Effector memory CD4-positive, alpha-beta T cell (primary cell): Measurements from ENCODE around the gene TSPYL1.

Experiments used
- DNase-seq, 3 donors: peaks; one replicate each; pipeline ENCODE4 v3.0.0-alpha.2; 2020
- H3K27ac ChIP-seq: 2 replicates; pipeline ENCODE4 v1.7.0; 2013; ENCODE audit warnings: mild to moderate bottlenecking, low read length, moderate library complexity; ENCODE audit not compliant: insufficient read depth, poor library complexity, severe bottlenecking
- H3K27me3 ChIP-seq: replicated peaks from 2 replicates; pipeline ENCODE4 v1.7.0; 2013; ENCODE audit warnings: mild to moderate bottlenecking, low read length; ENCODE audit not compliant: insufficient read depth, control insufficient read depth, poor library complexity, severe bottlenecking
- H3K36me3 ChIP-seq: 2 replicates; pipeline ENCODE4 v1.7.0; 2013; ENCODE audit warnings: mild to moderate bottlenecking, low read length, moderate library complexity; ENCODE audit not compliant: control insufficient read depth, insufficient read depth
- H3K4me1 ChIP-seq: 2 replicates; pipeline ENCODE4 v1.7.0; 2013; ENCODE audit warnings: low read length, mild to moderate bottlenecking; ENCODE audit not compliant: control insufficient read depth, insufficient read depth, poor library complexity, severe bottlenecking
- H3K4me3 ChIP-seq: 2 replicates; pipeline ENCODE4 v1.7.0; 2013; ENCODE audit warnings: low read length, low read depth, mild to moderate bottlenecking; ENCODE audit not compliant: insufficient read depth, poor library complexity, severe bottlenecking
- H3K9me3 ChIP-seq: 2 replicates; pipeline ENCODE4 v1.7.0; 2013; ENCODE audit warnings: mild to moderate bottlenecking, low read length, moderate library complexity; ENCODE audit not compliant: control insufficient read depth

Gene TSPYL1

DNA sequence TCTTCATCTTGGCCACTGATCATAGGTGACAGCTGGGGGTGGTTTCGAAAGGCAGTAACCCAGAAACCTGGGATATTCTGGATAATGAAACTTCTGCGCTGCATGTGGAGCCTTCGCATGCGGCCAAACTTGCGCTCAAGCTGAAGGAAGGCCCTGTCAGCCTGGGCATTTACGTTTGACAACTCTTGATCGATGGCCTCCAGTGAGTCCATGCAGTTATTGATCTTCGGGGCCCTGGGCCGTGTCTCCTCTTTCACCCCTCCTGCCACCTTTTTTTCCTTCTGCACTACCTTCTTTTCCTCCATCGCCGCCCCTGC, 26.6 kb downstream of the TSPYL1 start:
- DNase-seq = no peak
- no peaks in the 10 kb centered on the region for H3K9me3 ChIP-seq
- peak overlapping the region; percentile 98 for H3K27ac ChIP-seq
- peaks cover 9% of the 10 kb centered on the region for H3K4me1 ChIP-seq
- peak overlapping the region; percentile 97 for H3K4me3 ChIP-seq
- no peaks in the 10 kb centered on the region for H3K27me3 ChIP-seq
- no peaks in the 10 kb centered on the region for H3K36me3 ChIP-seq

DNA sequence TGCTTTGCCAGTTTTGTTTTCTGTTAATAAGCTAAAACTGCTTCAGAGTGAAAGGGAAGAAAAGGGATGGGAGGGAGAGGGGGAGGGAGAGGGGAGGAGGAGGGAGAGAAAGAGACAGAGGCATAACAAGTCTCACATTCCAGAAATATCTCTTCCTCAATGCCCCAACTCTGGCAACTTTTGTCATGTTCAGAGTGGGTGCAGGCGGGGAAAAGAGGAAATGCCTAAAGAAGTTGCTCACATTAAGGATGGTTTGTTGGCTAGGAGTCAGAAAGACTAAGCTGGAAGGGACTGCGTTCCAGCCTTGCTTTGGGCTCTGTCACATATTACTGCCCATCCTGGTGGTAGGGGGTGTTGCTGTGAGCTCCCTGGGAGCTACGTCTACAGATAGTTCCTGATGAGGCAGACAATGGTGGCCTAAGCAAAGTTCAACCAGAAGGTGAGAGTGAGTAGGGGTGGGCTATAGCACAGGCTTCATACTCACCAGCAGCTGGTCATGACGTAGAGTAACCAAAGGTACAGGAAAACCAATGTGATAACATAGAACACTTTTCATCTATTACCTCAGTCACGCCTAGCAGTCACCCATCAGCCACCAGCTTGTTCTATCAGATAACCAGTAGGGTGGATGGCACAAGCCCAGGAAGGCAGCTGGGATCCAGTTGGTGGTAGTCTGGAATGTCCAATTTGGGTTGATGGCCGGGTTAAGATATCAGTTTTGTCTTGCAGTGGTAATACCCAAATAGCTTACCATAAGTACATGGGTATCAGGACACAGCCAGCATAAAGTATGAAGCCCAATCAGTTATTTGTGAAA, 28.0 kb downstream of the TSPYL1 start:
- H3K27me3 ChIP-seq = no peaks in the 10 kb centered on the region
- H3K36me3 ChIP-seq = no peaks in the 10 kb centered on the region
- H3K4me3 ChIP-seq = no peak overlapping the region
- H3K4me1 ChIP-seq = peaks cover 9% of the 10 kb centered on the region
- no peaks in the 10 kb centered on the region for H3K9me3 ChIP-seq
- no peak overlapping the region for H3K27ac ChIP-seq
- no peak for DNase-seq

DNA sequence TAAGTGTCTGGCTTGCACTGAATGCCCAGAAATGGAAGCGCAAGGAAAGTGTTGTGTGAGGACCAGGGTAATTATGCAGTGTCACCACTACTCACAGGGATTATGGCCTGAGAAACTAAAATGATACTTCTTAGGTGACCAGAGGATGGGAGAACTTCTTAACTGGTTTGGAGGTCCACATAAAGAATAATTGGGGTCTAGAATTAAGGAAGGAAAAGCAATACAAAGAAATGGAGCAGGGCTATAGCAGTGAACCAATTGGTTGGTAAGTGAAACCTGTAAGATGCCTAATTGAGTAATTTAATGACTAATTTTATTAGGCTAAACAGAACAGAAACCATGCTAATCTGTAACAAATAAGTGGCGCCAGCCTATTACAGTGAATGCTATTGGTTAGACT, 31.2 kb downstream of the TSPYL1 start:
- Histone ChIP-seq H3K36me3 (no peaks in the 10 kb centered on the region), H3K27ac (no peak overlapping the region), H3K4me3 (no peak overlapping the region), H3K27me3 (no peaks in the 10 kb centered on the region), H3K9me3 (no peaks in the 10 kb centered on the region), H3K4me1 (peaks cover 9% of the 10 kb centered on the region)
- no peak for DNase-seq

DNA sequence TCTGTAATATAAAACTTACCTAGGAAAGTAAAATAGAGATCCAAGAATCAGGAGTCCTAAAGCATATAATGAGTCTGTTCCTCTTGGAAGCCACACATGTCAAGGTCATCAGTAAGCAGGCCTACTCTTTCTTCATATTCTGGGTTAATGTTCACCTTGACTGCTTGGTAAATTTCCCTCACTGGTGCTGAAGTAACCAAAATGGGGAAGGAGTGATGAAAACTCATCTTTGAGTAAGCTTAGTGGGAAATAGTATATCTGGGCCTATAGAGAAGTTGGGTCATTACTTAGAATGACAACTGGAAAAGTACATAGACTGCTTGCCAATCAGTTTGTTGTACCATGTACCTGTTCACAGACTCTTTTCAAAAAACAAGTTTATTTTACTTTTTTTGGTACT, 32.4 kb downstream of the TSPYL1 start:
- H3K9me3 ChIP-seq = no peaks in the 10 kb centered on the region
- DNase-seq = no peak

DNA sequence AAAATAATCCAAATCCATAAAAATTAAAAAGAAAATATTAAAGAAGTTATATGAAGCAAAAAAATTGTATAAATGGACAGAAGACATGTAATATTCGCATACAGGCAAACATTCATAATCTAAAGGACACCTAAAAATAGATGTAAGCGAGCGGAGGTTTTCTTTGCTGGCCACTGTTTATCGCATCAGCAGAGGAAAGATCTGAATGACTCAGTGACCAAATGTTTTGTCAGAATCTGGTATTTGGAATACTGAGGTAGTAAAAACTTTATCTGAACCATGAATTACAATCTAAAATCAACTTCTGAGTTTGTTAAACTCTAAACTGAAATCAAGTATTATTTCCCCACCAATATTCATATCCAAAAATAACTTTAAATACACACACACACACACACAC, 33.6 kb downstream of the TSPYL1 start:
- Histone ChIP-seq H3K4me3 (no peak overlapping the region), H3K36me3 (no peaks in the 10 kb centered on the region), H3K27me3 (no peaks in the 10 kb centered on the region), H3K9me3 (no peaks in the 10 kb centered on the region), H3K27ac (no peak overlapping the region), H3K4me1 (no peaks in the 10 kb centered on the region)
- no peak for DNase-seq

More for the DNA sequence above, 32.4 kb downstream of the TSPYL1 start:
- no peaks in the 10 kb centered on the region for H3K36me3 ChIP-seq
- H3K4me3 ChIP-seq = no peak overlapping the region
- H3K27ac ChIP-seq = no peak overlapping the region
- H3K4me1 ChIP-seq = no peaks in the 10 kb centered on the region
- no peaks in the 10 kb centered on the region for H3K27me3 ChIP-seq

DNA sequence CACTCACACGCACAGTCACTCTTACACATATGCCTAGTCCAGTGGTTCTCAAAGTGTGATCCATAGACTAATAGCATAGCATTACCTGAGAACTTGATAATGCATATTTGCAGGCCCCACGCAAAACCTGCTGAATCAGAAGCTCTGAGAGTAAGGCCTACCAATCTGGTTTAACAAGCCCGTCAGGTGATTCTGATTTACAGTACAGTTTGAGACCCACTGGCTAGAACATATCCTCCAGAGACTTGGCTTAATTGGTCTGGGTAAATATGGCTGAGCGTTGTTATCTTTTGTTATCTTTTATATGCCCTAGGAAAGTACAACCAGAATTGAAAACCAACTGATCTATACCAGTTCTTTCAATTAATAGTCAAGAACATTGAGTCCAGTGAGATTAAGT, 35.4 kb downstream of the TSPYL1 start:
- H3K27ac ChIP-seq = no peak overlapping the region
- no peak for DNase-seq

DNA sequence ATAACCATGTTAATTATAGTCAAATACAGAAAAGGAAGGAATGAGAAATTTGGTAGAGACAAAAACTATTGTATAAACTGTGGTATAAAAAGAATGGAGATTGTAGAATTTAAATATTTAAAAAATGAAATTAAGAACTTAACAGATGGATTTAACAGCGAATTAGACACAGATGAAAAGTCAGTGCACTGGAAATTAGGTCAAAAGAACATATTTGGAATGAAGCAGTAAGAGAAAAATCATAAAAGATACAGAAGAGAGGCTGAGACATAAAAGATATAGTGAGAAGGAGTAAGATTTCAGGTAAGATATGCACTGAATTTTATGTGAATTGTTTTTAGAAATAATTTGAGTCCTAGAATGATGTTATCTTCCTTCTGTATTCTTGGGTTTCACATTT, 39.9 kb downstream of the TSPYL1 start:
- Histone ChIP-seq H3K9me3 (no peaks in the 10 kb centered on the region), H3K27ac (no peak overlapping the region), H3K36me3 (peaks cover 29% of the 10 kb centered on the region), H3K4me3 (no peak overlapping the region), H3K4me1 (no peaks in the 10 kb centered on the region), H3K27me3 (no peaks in the 10 kb centered on the region)
- DNase-seq = no peak

More for the DNA sequence above, 35.4 kb downstream of the TSPYL1 start:
- Histone ChIP-seq H3K36me3 (peaks cover 5% of the 10 kb centered on the region), H3K9me3 (no peaks in the 10 kb centered on the region), H3K4me3 (no peak overlapping the region), H3K27me3 (no peaks in the 10 kb centered on the region), H3K4me1 (no peaks in the 10 kb centered on the region)

DNA sequence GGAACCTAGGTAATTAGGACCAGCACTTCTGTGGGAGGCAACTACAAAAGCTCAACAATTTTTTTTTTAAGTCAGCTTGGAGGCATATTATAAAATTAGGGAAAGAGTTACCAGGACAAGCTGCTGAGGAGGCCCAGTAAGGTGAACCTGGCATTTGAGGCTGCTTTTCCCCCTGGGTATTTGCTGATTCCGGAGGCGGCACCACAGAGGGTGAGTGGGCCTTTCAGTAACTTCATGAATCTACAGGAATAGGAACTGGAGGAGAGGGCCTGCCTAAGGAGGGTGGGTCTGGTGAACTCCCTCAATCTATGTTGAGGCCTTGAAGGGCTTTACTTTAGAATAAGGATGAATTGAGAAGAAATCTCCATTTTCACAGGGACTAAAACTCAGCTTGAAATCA, 40.5 kb downstream of the TSPYL1 start:
- Histone ChIP-seq H3K36me3 (peaks cover 29% of the 10 kb centered on the region), H3K4me1 (no peaks in the 10 kb centered on the region), H3K4me3 (no peak overlapping the region), H3K27me3 (no peaks in the 10 kb centered on the region), H3K9me3 (no peaks in the 10 kb centered on the region), H3K27ac (no peak overlapping the region)
- no peak for DNase-seq

DNA sequence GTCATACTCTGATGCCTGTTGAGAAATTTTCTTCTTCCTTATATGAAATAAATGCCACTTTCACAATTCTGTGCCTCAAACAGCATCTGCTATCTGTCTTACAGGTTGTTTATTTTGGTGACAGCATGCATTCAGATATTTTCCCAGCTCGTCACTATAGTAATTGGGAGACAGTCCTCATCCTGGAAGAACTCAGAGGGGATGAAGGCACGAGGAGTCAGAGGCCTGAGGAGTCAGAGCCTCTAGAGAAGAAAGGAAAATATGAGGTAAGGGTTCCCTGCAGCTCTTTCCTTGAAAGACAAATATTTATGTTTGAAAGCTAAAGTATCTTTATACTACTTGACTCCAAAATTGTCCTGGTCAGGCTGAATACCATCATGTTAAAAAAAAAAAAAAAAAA, 41.6 kb downstream of the TSPYL1 start:
- H3K27ac ChIP-seq = no peak overlapping the region
- DNase-seq = no peak
- H3K4me3 ChIP-seq = no peak overlapping the region
- no peaks in the 10 kb centered on the region for H3K27me3 ChIP-seq
- peaks cover 29% of the 10 kb centered on the region for H3K36me3 ChIP-seq
- no peaks in the 10 kb centered on the region for H3K9me3 ChIP-seq
- H3K4me1 ChIP-seq = no peaks in the 10 kb centered on the region

DNA sequence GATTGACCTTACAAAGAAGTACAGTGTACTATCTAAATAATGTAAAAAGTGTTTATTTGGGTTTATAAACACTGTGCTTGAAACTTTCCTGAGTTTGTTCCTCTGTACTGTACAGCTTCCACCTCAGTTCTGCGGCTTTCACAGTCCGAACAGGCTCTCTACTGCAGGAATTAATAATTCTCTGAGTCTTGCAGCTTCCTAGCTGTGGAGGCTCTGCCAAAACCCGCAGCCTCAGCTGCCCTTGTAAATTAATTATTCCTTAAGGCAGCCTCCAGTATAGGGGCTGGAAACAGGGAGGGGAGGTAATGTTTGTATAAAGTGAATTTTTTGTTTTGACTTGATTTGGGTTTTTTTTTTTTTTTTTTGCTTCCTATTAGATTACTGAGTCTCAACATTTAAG, 45.0 kb downstream of the TSPYL1 start:
- Histone ChIP-seq H3K4me3 (no peak overlapping the region), H3K9me3 (no peaks in the 10 kb centered on the region), H3K36me3 (peaks cover 26% of the 10 kb centered on the region), H3K27ac (no peak overlapping the region), H3K4me1 (no peaks in the 10 kb centered on the region), H3K27me3 (no peaks in the 10 kb centered on the region)
- no peak for DNase-seq
